A549 treated with CORT108297 at 1 μM for 4 hours (cell line): ENCODE results near the gene MARCHF9. TPM values are rescaled to one million over a fixed set of nuclear protein-coding genes. Genes with fewer than 3 reads are reported as not detected.

Experiments
- total RNA-seq: library from RNA; stranded (reverse); fragments of 200-300 nt; extraction: Qiagen RNA extraction; gene quantifications from 5 replicates; pipeline ENCODE4 v1.2.3, GENCODE V29; 2022

Gene MARCHF9, protein sequence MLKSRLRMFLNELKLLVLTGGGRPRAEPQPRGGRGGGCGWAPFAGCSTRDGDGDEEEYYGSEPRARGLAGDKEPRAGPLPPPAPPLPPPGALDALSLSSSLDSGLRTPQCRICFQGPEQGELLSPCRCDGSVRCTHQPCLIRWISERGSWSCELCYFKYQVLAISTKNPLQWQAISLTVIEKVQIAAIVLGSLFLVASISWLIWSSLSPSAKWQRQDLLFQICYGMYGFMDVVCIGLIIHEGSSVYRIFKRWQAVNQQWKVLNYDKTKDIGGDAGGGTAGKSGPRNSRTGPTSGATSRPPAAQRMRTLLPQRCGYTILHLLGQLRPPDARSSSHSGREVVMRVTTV
- total RNA-seq, result 6.3 to 8.4 TPM (median 7.9 TPM) in 5 replicates

DNA sequence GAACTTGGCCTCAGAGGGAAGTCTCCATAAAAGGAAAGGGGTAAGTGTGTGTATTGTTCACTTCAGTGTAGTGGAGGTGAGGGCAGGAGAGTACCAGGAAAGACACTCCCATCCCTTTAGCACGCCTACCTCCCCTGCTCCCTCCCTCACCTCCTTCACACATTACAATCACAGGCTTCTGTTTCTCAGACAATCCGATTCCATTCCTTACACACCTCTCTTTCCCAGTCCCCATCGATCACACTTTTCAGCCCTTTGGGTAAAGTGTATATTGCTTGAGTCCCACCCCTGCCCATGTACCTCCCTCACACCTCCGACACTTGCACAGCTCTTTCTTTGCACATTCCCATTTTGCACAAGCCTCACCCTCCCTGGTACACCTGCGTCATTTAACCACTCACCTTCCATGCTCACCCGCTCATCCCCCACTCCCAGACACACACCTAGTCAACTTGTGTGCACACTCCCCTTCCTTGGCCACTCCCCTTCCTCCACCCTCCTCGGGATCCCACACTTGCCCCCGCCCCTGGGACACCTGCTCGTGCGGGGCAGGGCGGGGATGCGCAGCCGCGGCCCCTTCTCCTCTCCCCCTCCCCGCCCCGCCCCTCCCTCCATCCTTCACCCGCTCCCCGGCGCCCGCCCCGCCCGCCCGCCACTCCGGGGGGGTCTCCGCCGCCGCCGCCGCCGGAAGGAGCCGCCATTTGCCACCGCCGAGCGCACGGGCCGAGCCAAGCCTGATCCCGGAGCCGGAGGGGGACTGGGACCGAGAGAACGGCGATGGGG, at the start of gene MARCHF9:
Gene MARCHF9 (plus strand): TSS at position 693 of the 783 bp plus-strand sequence. CDS start 426 bp downstream, outside the sequence.

DNA sequence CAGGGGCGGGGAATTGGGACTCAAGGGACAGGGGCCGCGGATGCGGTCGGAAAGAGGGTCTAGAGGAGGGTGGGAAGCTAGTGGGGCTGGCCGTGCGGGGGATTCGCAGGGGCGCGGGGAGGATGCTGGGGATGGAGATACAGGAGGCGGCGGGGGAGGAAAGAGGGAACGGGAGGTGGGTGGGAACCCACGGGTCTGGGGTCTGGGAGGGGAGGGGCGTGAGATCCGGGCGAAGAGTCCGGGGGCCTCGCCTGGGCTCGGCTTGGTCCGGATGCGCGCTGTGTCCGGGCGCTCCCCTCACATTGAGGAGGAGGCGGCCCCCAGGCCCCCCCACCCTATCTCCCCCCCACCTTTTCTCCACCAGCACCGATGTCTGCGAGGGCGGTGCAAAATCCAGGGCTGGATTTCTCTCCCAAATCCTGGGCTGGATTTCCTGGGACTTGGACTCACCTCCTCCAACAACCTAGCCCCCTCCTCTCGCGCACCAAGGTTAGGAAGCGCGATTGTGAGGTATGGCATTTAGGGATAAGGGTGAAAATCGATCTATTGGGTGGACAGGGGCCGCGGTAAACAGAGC, 16.2 kb upstream of the MARCHF9 start, which contains the start of gene AGAP2:
Gene AGAP2 (minus strand): TSS at position 82 of the 577 bp plus-strand sequence. CDS start 496 bp downstream, outside the sequence.

DNA sequence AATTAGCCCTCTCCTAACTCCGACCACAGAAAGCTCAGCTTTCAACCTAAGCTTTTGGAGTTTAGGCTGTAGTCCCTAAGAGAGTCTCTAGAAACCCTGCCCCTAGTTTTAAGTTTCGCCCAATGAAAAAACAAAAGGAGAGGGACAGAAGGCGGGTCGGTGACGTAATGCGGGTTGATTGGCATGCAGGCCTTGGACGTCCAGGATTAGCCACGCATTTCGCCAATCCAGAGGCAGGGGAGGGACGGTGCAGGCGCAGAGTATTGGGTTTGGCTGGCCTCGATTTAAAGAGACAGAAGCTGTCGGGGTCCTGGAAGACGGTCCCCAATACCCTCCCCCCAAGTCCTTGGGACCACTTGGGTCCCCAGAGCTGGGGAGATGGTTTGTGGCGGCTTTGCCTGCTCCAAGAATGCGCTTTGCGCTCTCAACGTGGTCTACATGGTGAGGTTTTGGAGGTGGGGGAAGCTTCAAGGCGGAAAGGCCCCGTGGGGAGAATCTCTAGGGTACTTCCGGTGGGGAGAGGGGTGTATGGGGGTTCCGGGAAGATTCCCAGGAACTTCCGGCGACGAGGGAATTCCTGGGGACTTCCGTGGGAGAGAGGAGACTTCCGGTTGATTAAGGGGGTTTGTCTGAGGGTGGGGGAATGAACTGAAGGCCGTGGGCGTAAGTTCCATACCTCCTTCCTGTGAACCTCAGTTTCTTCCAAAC, 10.0 kb upstream of the MARCHF9 start, which contains the start of gene TSPAN31:
Gene TSPAN31 (plus strand): TSS at position 263 of the 708 bp plus-strand sequence. CDS start 116 bp downstream, at position 379.

DNA sequence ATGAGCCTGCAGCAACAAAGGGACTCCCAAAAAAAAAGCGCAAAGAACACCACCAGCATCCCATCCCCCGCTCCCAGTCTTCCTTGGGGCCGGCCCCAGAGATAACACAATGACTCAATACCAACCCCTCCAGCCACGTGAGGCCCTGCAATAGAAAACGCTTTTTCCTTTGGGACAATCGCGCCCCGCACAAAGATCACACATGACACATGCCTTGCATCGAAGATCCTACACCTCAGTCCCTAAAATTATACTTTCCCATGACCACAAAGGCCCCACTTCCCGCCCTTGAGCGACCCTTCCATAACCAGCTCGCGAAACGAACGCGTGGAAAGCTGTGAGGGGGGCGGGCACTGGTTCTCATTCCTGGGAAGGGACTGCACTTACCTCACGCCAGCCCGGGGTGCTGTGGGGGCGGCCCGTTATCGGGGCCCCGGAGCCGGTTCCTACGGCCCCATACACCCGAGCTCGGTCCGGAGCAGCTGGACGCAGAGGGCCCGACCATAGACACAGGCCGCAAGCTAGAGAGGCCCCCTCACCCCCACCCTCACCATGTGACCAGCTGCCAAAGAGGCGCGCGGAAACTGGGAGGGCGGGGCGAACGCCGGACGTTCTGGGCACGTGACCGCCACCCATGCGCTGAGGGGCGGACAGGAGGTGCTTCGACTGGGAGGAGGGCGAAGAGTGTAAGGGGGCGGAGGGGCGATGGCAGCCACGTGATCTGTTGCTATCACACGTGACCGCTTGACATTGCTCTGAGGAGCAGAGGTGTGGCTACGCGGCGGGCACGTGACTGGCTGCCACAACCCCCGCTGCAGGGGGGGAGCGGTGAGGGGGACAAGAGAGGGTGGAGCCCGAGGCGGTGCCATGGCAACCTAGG, 2.9 kb upstream of the MARCHF9 start, which contains the start of gene CDK4:
Gene CDK4 (minus strand): TSS at position 523 of the 880 bp plus-strand sequence. CDS start 593 bp downstream, outside the sequence.

DNA sequence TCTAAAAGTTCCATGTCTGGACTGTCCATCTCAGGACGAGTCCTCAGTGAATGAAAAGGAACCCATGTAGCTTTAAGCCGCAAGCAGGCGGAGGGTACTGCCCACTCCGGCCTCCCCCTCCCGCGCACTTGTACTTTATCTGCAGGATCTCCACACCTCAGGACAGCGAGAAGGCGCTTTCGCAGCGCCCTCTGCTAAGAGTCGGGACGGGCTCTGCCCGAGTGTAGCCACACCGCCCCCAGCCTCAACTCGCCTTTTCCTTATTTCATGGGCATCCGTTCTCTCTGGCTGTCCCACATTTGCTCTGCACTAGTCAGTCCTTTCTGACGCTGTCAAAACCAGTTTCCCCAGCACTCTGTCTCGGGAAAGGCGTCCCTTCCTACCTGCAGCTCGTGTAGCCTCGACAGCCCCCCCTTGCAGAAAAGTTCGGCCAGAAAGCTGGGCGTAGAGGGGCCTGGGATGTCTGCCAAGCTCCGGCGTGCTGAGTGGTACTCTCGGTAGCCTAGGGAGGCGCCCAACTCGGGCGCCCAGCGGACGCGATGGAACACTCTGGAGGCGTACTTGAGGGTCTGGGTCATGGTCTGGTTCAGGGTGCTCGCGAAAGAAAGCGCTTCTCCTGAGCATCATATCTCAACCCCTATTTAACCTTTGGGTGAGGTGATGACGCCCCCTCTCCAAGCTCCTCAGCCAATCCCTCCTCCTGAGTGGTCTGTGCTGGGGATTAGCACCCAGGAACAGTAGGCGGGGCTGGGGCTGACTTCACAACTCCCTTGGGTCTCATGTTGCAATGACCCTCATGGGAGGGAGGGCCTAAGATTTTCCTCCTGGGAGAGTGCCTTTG, 11.8 kb downstream of the MARCHF9 start, which contains the start of gene CYP27B1:
Gene CYP27B1 (minus strand): TSS at position 615 of the 841 bp plus-strand sequence. CDS start 37 bp downstream, at position 578.

DNA sequence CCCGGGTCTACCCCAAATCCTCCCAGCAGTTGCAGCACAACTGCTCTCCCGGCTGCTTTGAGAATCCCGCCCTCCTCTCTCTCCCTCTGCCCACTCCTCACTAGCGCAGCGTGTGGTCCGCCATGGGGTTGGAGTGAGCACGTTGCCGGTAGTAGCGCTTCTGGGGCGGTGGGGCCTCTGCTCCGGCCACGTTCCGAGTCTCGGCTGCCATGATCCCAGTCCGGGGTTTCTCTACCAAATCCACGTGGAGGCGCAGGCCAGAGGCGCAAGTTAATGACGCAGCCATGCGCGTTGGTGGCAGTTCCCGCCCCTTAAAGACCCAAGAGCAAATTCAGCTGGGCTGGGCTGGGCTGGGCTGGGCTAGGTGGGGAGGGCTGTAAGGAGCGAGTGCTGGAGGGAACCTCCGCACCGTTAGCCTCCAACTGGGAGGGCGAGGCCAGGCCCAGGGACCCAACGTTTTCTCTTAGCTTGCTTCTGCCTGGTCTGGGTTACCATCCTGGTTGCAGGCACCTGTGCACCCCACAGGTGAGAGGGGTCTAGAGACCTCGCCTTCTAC, 17.0 kb downstream of the MARCHF9 start, which contains the start of gene METTL1:
Gene METTL1 (minus strand): TSS at position 233 of the 556 bp plus-strand sequence. CDS start 22 bp downstream, at position 211.

DNA sequence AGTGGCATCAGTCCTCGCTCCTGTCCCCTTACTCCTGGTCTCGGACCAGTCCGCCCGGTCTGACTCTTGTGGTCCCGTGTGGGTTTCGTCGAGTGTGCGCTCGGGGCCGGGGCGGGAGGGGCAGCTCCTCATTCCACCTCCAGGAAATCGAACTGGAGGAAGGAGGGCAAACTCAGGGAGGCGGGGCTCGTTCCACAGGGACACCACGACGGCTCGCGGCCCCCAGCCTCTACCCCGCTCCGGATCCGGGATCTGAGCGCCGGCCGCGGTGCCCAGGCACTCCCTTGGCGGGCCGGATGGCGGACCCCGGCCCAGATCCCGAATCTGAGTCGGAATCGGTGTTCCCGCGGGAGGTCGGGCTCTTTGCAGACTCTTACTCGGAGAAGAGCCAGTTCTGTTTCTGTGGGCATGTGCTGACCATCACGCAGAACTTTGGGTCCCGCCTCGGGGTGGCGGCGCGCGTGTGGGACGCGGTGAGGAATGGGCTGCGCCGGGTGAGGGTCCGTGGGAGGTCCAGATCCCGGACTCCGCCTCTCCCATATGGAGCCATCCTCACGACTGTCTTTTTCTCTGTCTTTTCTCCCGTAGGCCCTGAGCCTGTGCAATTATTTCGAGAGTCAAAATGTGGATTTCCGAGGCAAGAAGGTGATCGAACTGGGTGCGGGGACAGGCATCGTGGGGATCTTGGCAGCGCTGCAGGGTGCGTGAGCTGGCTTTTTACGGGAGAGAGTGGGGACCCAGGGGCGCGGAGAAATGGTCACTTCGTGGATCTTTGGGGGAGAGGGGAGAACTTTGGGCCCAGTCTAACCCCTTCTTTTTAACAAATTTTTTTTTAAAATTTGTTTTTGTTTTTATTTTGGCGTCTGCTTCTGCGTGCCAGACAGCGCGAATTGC, 17.8 kb downstream of the MARCHF9 start, which contains the start of gene EEF1AKMT3:
Gene EEF1AKMT3 (plus strand): TSS at position 186 of the 894 bp plus-strand sequence. CDS start 111 bp downstream, at position 297.

DNA sequence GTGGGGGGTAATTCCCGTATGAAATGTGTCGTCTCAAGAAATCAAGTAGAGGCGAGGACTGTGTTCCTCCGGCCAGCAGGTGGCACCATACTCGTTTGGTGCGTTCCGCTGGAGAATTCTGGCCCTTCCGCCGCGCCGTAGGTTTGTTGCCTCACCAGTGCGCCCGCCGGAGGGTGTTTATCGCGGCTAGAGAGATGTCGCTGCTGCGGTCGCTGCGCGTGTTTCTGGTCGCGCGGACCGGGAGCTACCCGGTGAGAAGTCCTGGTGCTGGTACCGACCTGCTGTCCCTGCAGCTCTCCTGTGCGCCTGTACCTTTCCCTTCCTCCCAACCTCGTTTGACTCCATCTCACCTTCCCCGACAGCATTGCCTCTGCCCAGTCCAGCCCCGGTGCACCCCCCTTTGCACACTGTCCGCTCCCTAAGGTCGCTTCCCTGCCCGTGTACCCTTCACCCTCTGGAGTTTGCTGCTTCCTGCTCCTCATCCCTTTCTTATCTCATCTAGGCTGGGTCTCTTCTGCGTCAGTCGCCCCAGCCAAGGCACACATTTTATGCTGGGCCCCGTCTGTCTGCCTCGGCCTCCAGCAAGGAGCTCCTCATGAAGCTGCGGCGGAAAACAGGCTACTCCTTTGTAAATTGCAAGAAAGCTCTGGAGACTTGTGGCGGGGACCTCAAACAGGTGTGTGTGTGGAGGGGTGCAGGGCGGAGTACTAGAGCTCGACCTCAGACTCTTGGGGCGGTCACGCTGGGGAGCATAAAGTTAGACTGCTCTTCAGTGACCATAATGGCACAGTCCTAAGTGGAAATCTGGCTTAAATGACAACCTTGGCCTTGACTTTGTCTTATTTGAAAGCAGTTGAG, 27.9 kb downstream of the MARCHF9 start, which contains the start of gene TSFM:
Gene TSFM (plus strand): TSS at position 180 of the 858 bp plus-strand sequence. CDS start 15 bp downstream, at position 195.

Other genes with a start within 250 kb of the MARCHF9 start
- gene DDIT3, start 234.6 kb upstream of the MARCHF9 start, total RNA-seq, result 29.1 to 35.1 TPM (median 30.6 TPM) in 5 replicates
- gene MBD6, start 232.3 kb upstream of the MARCHF9 start, total RNA-seq, result 18.9 to 33.3 TPM (median 27.2 TPM) in 5 replicates
- gene DCTN2, start 207.9 kb upstream of the MARCHF9 start, total RNA-seq, result 111 to 169 TPM (median 122 TPM) in 5 replicates
- 0.10 to 0.36 TPM (median 0.24 TPM) in 5 replicates for gene KIF5A, start 205.1 kb upstream of the MARCHF9 start, total RNA-seq
- 37.8 to 45.2 TPM (median 40.1 TPM) in 5 replicates for gene PIP4K2C, start 163.9 kb upstream of the MARCHF9 start, total RNA-seq
- gene DTX3, start 150.3 kb upstream of the MARCHF9 start, total RNA-seq, result 14.1 to 19.9 TPM (median 19.8 TPM) in 5 replicates
- 4.8 to 6.9 TPM (median 6.3 TPM) in 5 replicates for gene ARHGEF25, start 143.7 kb upstream of the MARCHF9 start, total RNA-seq
- gene B4GALNT1, start 121.9 kb upstream of the MARCHF9 start, total RNA-seq, result 33.2 to 55.1 TPM (median 48.9 TPM) in 5 replicates
- 114 to 128 TPM (median 119 TPM) in 5 replicates for gene OS9, start 61.0 kb upstream of the MARCHF9 start, total RNA-seq
- gene AGAP2, start 16.4 kb upstream of the MARCHF9 start, total RNA-seq, result 0.12 to 0.27 TPM (median 0.15 TPM) in 5 replicates
- 15.6 to 21.9 TPM (median 16.7 TPM) in 5 replicates for gene TSPAN31, start 10.1 kb upstream of the MARCHF9 start, total RNA-seq
- gene CDK4, start 2.8 kb upstream of the MARCHF9 start, total RNA-seq, result 245 to 292 TPM (median 255 TPM) in 5 replicates
- 1.2 to 3.7 TPM (median 2.0 TPM) in 5 replicates for gene CYP27B1, start 12.0 kb downstream of the MARCHF9 start, total RNA-seq
- gene METTL1, start 17.0 kb downstream of the MARCHF9 start, total RNA-seq, result 54.5 to 55.9 TPM (median 55.3 TPM) in 5 replicates
- gene EEF1AKMT3, start 17.5 kb downstream of the MARCHF9 start, total RNA-seq, result 4.3 to 6.2 TPM (median 6.0 TPM) in 5 replicates
- gene TSFM, start 27.7 kb downstream of the MARCHF9 start, total RNA-seq, result 66.1 to 77.5 TPM (median 72.4 TPM) in 5 replicates
- gene AVIL, start 63.6 kb downstream of the MARCHF9 start, total RNA-seq, result 0.35 to 1.2 TPM (median 0.50 TPM) in 5 replicates
- 42.4 to 59.4 TPM (median 53.9 TPM) in 5 replicates for gene CTDSP2, start 91.6 kb downstream of the MARCHF9 start, total RNA-seq
- gene ATP23, start 186.5 kb downstream of the MARCHF9 start, total RNA-seq, result 5.6 to 6.0 TPM (median 5.8 TPM) in 5 replicates